ENCODE results near the gene KDM4C.

- TF ChIP-seq POLR2A (IDR thresholded peaks at IDR 0.05), result no peak
- TF ChIP-seq CTCF (IDR thresholded peaks at IDR 0.05), result no peak
- no peak for TF ChIP-seq EP300 (IDR thresholded peaks at IDR 0.05)
Observed at GRCh38 chr9:7137040-7137439, 379.3 kb downstream of the KDM4C start.
